ENCODE measurements around the gene USP34.
A peak's percentile ranks its signal among the peaks of the same experiment; 100 is the strongest.

The USP34 gene

GRCh38 chr2:61288070-61288841 is 182.6 kb downstream of the USP34 start:
- H3K36me3 ChIP-seq (ENCODE audit: control insufficient read depth in 2 of 2, insufficient read depth in 1 of 2, low read length in 2 of 2), result peaks cover 0 to 16% of the 10 kb centered on the region in 2 experiments
- no peaks in the 10 kb centered on the region for H3K4me1 ChIP-seq (ENCODE audit: control insufficient read depth, insufficient read depth, low read length)
- H3K4me3 ChIP-seq (ENCODE audit: low read depth, low read length), result no peak overlapping the region
- TF ChIP-seq ZNF677 (tag by site-specific recombination; IDR thresholded peaks at IDR 0.05) (no peak), ZNF18 (tag by site-specific recombination; IDR thresholded peaks at IDR 0.05) (no peak), REPIN1 (tag by site-specific recombination; IDR thresholded peaks at IDR 0.05; ENCODE audit: low read depth) (no peak), ZNF558 (tag by site-specific recombination; IDR thresholded peaks at IDR 0.05) (no peak), ZFP69B (tag by site-specific recombination; IDR thresholded peaks at IDR 0.05) (no peak), ZSCAN30 (tag by site-specific recombination; IDR thresholded peaks at IDR 0.05) (no peak), ZNF398 (tag by site-specific recombination; IDR thresholded peaks at IDR 0.05) (no peak), ZBTB48 (tag by site-specific recombination; IDR thresholded peaks at IDR 0.05) (no peak), ZNF324 (tag by site-specific recombination; IDR thresholded peaks at IDR 0.05) (no peak), MZF1 (tag by site-specific recombination; IDR thresholded peaks at IDR 0.05; ENCODE audit: borderline replicate concordance) (peak; percentile 35; the same call in 1 of the 2 replicates), ZNF423 (tag by site-specific recombination; IDR thresholded peaks at IDR 0.05) (no peak), ZNF350 (tag by site-specific recombination; IDR thresholded peaks at IDR 0.05) (no peak), ZNF660 (tag by site-specific recombination; IDR thresholded peaks at IDR 0.05) (peak; percentile 90), FEZF1 (tag by site-specific recombination; IDR thresholded peaks at IDR 0.05) (no peak), ZNF580 (tag by site-specific recombination; IDR thresholded peaks at IDR 0.05) (no peak), ZBTB17 (tag by site-specific recombination; IDR thresholded peaks at IDR 0.05) (peak; percentile 54; the same call in 1 of the 2 replicates), PRDM6 (tag by site-specific recombination; IDR thresholded peaks at IDR 0.05) (0 out of 2 replicates have a peak, but pooled peaks have one; percentile 30), ZBTB44 (tag by site-specific recombination; IDR thresholded peaks at IDR 0.05) (0 out of 2 replicates have a peak, but pooled peaks have one; percentile 17), ZNF501 (tag by site-specific recombination; IDR thresholded peaks at IDR 0.05) (no peak), ZNF561 (tag by site-specific recombination; IDR thresholded peaks at IDR 0.05; ENCODE audit: borderline replicate concordance) (no peak), ZNF335 (tag by site-specific recombination; conservative IDR thresholded peaks at IDR 0.05) (0 out of 2 replicates have a peak, but pooled peaks have one; percentile 26), ZNF521 (tag by site-specific recombination; IDR thresholded peaks at IDR 0.05) (no peak), ZSCAN5A (tag by site-specific recombination; IDR thresholded peaks at IDR 0.05) (no peak), ZSCAN23 (tag by site-specific recombination; IDR thresholded peaks at IDR 0.05) (no peak)
- peak overlapping the region; percentile 29; the same call in 1 of the 2 replicates for H3K27ac ChIP-seq (ENCODE audit: extremely low read depth, low read depth, low read length)
- H3K9me3 ChIP-seq (ENCODE audit: control insufficient read depth, insufficient read depth, low read depth, low read length), result no peaks in the 10 kb centered on the region
- POLR2A ChIA-PET, result no interaction called here
- CTCF ChIA-PET, result interaction anchor here (0.6 kb wide), 2 partner anchors 9 to 176 kb away, joined by 3 to 4 read pairs; no protein-coding TSS in a partner anchor
